Activated CD4-positive, alpha-beta T cell treated with anti-CD3 and anti-CD28 coated beads, Interleukin-2, amount 10 ng/mL, durations not matched to agents 7 days and 5 days (primary cell): Measurements from ENCODE around the gene CLPSL2. TPM values are rescaled to one million over a fixed set of nuclear protein-coding genes. Genes with fewer than 3 reads are reported as not detected.
A peak's percentile ranks its signal among the peaks of the same experiment; 100 is the strongest.
"Not testable (repeated sequence)": the region's sequence is repeated elsewhere in the genome, so short reads cannot be mapped to it uniquely, and the experiment has no call there.

Source experiments
- CTCF ChIA-PET: fragments of 350-600 bp; sonication (Branson Sonifier 250); formaldehyde crosslinking; loops from one replicate; lab custom pipeline; 2021; ENCODE audit warnings: antibody characterized with exemption; lab: Charles Lee
- POLR2A ChIA-PET: fragments of 350-600 bp; sonication (Branson Sonifier 250); formaldehyde crosslinking; loops from one replicate; lab custom pipeline; 2021; ENCODE audit warnings: antibody characterized with exemption; lab: Charles Lee
- DNase-seq: peaks from one replicate; pipeline ENCODE4 v3.0.0-alpha.2; 2020
- H3K27ac Mint-ChIP-seq: one replicate; pipeline ENCODE4 v1.8.0; 2021; ENCODE audit warnings: mild to moderate bottlenecking, moderate library complexity, mixed read lengths
- H3K27me3 Mint-ChIP-seq: one replicate; pipeline ENCODE4 v1.8.0; 2021; ENCODE audit warnings: mixed read lengths
- H3K36me3 Mint-ChIP-seq: one replicate; pipeline ENCODE4 v1.8.0; 2021; ENCODE audit warnings: low read depth, mixed read lengths
- H3K4me1 Mint-ChIP-seq: one replicate; pipeline ENCODE4 v1.8.0; 2021; ENCODE audit warnings: mixed read lengths
- H3K4me3 Mint-ChIP-seq: one replicate; pipeline ENCODE4 v1.8.0; 2021; ENCODE audit warnings: mild to moderate bottlenecking, moderate library complexity, mixed read lengths
- H3K9me3 Mint-ChIP-seq: one replicate; pipeline ENCODE4 v1.8.0; 2021; ENCODE audit warnings: mixed read lengths
- total RNA-seq, 2 experiments: library from RNA; stranded (reverse); gene quantifications; one replicate each; pipeline ENCODE4 v1.2.3, GENCODE V29; 2021

CLPSL2 gene, protein sequence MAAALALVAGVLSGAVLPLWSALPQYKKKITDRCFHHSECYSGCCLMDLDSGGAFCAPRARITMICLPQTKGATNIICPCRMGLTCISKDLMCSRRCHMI
- not detected for total RNA-seq

DNA sequence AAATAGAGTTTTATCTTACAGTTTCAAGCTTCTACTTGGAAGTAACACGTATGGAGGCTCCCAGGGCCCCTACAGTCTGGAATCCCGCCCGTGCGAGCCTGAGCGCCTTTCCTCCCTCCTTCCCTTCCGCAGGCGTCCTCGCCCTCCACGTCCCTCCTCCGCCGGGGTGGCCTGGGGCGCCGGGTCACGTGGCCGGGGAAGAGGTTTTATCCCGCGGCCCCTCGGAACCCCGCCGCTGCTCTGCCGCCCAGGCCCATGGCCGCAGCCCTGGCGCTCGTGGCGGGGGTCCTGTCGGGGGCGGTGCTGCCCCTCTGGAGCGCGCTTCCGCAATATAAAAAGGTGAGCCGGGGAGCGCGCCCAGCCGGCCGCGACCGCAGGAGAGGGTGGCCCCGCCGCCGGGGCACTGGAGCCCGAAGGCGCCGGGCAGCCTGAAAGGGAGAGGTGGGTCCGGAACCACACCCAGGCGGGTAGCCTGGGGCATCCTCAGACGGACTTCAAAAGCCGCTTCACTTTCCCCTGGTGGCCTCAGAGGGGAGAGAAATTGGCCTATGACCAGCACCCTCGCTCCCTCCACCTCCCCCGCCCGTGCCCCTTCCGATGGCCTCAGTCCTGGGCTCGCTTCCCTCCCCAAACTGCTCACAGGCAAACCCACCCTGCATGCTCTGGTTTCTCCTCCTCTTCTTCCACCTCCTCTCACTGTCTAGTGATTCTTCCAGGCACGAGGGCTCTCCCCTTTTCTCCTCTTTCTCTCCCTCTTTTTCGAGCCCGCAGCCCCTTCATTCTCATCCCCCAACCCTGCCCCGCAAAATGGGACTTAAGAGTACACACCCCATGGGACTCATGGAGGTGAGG is at the start of gene CLPSL2:
TSS of gene CLPSL2 (plus strand) at position 235 of the 852 bp plus-strand sequence. CDS start at position 256, 21 bp downstream.
- peaks cover 26% of the 10 kb centered on the region for H3K27me3 Mint-ChIP-seq
- ChIA-PET POLR2A (no interaction called here), CTCF (no interaction called here)
- peaks cover 5% of the 10 kb centered on the region for H3K4me1 Mint-ChIP-seq
- H3K4me3 Mint-ChIP-seq, result peak within 1 kb of the TSS; percentile 25
- DNase-seq, result no peak
- H3K36me3 Mint-ChIP-seq, result no peaks in the 10 kb centered on the region
- H3K9me3 Mint-ChIP-seq, result no peaks in the 10 kb centered on the region
- H3K27ac Mint-ChIP-seq, result no peak within 1 kb of the TSS

- CTCF ChIA-PET, result interaction anchor here (0.6 to 2.5 kb wide), 9 partner anchors 9 to 843 kb away, joined by 3 to 7 read pairs (median 4); no protein-coding TSS in a partner anchor
- DNase-seq, result no peak
- H3K36me3 Mint-ChIP-seq, result no peaks in the 10 kb centered on the region
- peak overlapping the region; percentile 66 for H3K4me3 Mint-ChIP-seq
- no peaks in the 10 kb centered on the region for H3K27me3 Mint-ChIP-seq
- peaks cover 82% of the 10 kb centered on the region for H3K4me1 Mint-ChIP-seq
- H3K27ac Mint-ChIP-seq, result peak overlapping the region; percentile 99
- POLR2A ChIA-PET, result no interaction called here
- no peaks in the 10 kb centered on the region for H3K9me3 Mint-ChIP-seq
These were observed 49.0 kb upstream of the CLPSL2 start for GRCh38 chr6:35727231-35727934.

GRCh38 chr6:35727935-35728682 is 48.3 kb upstream of the CLPSL2 start:
- Mint-ChIP-seq H3K27ac (peak overlapping the region; percentile 99), H3K4me1 (peaks cover 89% of the 10 kb centered on the region), H3K36me3 (no peaks in the 10 kb centered on the region), H3K27me3 (no peaks in the 10 kb centered on the region), H3K4me3 (peak overlapping the region; percentile 66), H3K9me3 (no peaks in the 10 kb centered on the region)
- ChIA-PET CTCF (interaction anchor here (0.7 to 2.5 kb wide), 5 partner anchors 8 to 37 kb away, joined by 3 to 7 read pairs (median 3); no protein-coding TSS in a partner anchor), POLR2A (no interaction called here)
- peak; percentile 89 for DNase-seq

- Mint-ChIP-seq H3K4me3 (peak overlapping the region; percentile 66), H3K9me3 (no peaks in the 10 kb centered on the region), H3K4me1 (peaks cover 89% of the 10 kb centered on the region), H3K36me3 (no peaks in the 10 kb centered on the region), H3K27me3 (no peaks in the 10 kb centered on the region), H3K27ac (peak overlapping the region; percentile 99)
- peak; percentile 47 for DNase-seq
- ChIA-PET POLR2A (no interaction called here), CTCF (interaction anchor here (1.2 to 2.5 kb wide), 3 partner anchors 7 to 21 kb away, joined by 3 to 7 read pairs (median 7); no protein-coding TSS in a partner anchor)
These were observed 47.4 kb upstream of the CLPSL2 start for GRCh38 chr6:35728683-35729678.

DNA sequence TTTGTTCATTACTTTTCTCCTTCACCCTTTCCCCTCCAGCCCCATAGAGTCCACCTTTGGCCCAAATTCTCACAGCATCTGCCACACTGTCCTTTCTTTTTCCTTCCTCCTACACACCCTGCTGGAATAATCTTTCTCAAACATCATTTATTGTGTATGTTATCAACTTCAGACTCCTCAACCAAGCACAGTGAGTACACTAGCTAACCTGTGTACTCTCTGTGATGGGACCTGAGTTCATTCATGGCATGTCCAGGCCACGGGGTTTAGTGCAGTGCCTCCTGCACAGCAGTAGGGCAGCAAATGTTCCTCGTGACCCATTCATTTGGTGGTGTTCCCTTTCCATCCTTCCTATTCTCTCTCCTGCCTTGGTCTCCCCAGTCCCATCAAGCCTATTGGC is 46.7 kb upstream of the CLPSL2 start:
- Mint-ChIP-seq H3K9me3 (no peaks in the 10 kb centered on the region), H3K27ac (peak overlapping the region; percentile 99), H3K27me3 (no peaks in the 10 kb centered on the region), H3K36me3 (no peaks in the 10 kb centered on the region), H3K4me3 (peak overlapping the region; percentile 0), H3K4me1 (peaks cover 82% of the 10 kb centered on the region)
- no peak for DNase-seq
- ChIA-PET POLR2A (no interaction called here), CTCF (no interaction called here)

- DNase-seq, result no peak
- CTCF ChIA-PET, result interaction anchor here (0.6 kb wide), 1 partner anchor 1542 kb away, joined by 3 read pairs; no protein-coding TSS in a partner anchor
These were observed 45.5 kb upstream of the CLPSL2 start for GRCh38 chr6:35730745-35731413.

DNA sequence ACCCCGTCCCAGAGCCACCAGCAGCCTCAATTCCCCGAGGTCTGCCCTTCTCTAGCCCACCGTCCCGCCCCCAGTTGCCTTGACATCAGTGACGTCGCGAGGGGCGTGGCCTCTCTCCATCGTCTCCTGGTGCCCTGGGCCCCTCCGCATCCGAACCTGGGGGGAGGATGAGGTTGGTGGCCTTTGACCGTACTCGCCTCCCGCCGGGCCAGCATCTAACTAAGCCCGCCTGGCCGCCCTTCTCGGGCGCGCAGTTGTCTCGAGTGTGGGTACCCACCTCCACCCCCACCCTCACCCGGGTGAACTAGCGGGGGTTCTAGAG is 45.0 kb upstream of the CLPSL2 start:
- Mint-ChIP-seq H3K4me1 (peaks cover 81% of the 10 kb centered on the region), H3K9me3 (no peaks in the 10 kb centered on the region), H3K27ac (peak overlapping the region; percentile 99), H3K4me3 (peak overlapping the region; percentile 88), H3K36me3 (no peaks in the 10 kb centered on the region), H3K27me3 (no peaks in the 10 kb centered on the region)
- CTCF ChIA-PET, result interaction anchor here (0.6 kb wide), 2 partner anchors 211 to 1541 kb away, joined by 3 read pairs; no protein-coding TSS in a partner anchor
- DNase-seq, result peak; percentile 97
- POLR2A ChIA-PET, result no interaction called here

More at GRCh38 chr6:35730745-35731413, 45.5 kb upstream of the CLPSL2 start:
- Mint-ChIP-seq H3K4me1 (peaks cover 81% of the 10 kb centered on the region), H3K9me3 (no peaks in the 10 kb centered on the region), H3K27ac (peak overlapping the region; percentile 99), H3K36me3 (no peaks in the 10 kb centered on the region), H3K4me3 (peak overlapping the region; percentile 88), H3K27me3 (no peaks in the 10 kb centered on the region)
- POLR2A ChIA-PET, result no interaction called here

- POLR2A ChIA-PET, result interaction anchor here (0.7 kb wide), 1 partner anchor 63 kb away, joined by 3 read pairs; no protein-coding TSS in a partner anchor
- Mint-ChIP-seq H3K27me3 (no peaks in the 10 kb centered on the region), H3K9me3 (no peaks in the 10 kb centered on the region), H3K4me1 (peaks cover 79% of the 10 kb centered on the region), H3K27ac (peak overlapping the region; percentile 99), H3K4me3 (peak overlapping the region; percentile 88), H3K36me3 (no peaks in the 10 kb centered on the region)
- peak; percentile 97 for DNase-seq
- CTCF ChIA-PET, result interaction anchor here (0.6 to 0.9 kb wide), 4 partner anchors 145 to 1541 kb away, joined by 3 read pairs; no protein-coding TSS in a partner anchor
These were observed 44.5 kb upstream of the CLPSL2 start for GRCh38 chr6:35731736-35732532.

DNA sequence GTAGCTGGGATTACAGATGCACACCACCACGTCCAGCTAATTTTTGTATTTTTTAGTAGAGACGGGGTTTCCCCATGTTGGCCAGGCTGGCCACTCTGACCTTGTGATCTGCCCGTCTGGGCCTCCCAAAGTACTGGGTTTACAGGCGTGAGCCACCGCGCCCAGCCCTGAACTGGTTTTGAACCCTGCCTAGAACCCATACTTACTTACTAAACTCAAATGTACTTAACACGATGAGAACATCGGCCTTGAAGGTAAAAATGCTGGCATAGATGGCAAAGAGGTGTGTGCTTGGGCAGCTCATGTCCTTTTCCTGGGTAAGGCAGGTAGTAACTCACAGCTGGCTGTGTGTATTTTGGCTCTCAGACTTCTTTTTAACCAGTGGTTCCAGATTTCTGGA is 42.8 kb upstream of the CLPSL2 start:
- POLR2A ChIA-PET, result no interaction called here
- peaks cover 73% of the 10 kb centered on the region for H3K4me1 Mint-ChIP-seq
- no peak overlapping the region for H3K4me3 Mint-ChIP-seq

GRCh38 chr6:35734319-35734718 is 42.1 kb upstream of the CLPSL2 start:
- H3K36me3 Mint-ChIP-seq, H3K27me3 Mint-ChIP-seq, H3K27ac Mint-ChIP-seq, POLR2A ChIA-PET, DNase-seq, H3K9me3 Mint-ChIP-seq, H3K4me3 Mint-ChIP-seq: not testable (repeated sequence)
- CTCF ChIA-PET, result interaction anchor here (0.6 to 1.5 kb wide), 6 partner anchors 17 to 502 kb away, joined by 3 to 5 read pairs (median 3); no protein-coding TSS in a partner anchor
- H3K4me1 Mint-ChIP-seq, result peaks cover 66% of the 10 kb centered on the region

More for the DNA sequence above, 42.8 kb upstream of the CLPSL2 start:
- no peak for DNase-seq
- Mint-ChIP-seq H3K9me3 (no peaks in the 10 kb centered on the region), H3K36me3 (no peaks in the 10 kb centered on the region), H3K27ac (no peak overlapping the region), H3K27me3 (no peaks in the 10 kb centered on the region)
- CTCF ChIA-PET, result interaction anchor here (0.5 to 1.5 kb wide), 8 partner anchors 8 to 181 kb away, joined by 3 to 5 read pairs (median 4); no protein-coding TSS in a partner anchor
